Endothelial cell of umbilical vein (primary cell): ENCODE results near the gene SPDYE17.
"Not testable (repeated sequence)": the region's sequence is repeated elsewhere in the genome, so short reads cannot be mapped to it uniquely, and the experiment has no call there.

ENCODE experiments used
- EZH2 ChIP-seq: IDR thresholded peaks from 2 replicates; pipeline ENCODE4 v1.6.1; 2012; ENCODE audit warnings: borderline replicate concordance, low read depth, mild to moderate bottlenecking, moderate library complexity, low read length, inconsistent platforms; ENCODE audit not compliant: severe bottlenecking
- JUN ChIP-seq: IDR thresholded peaks from 2 replicates; pipeline ENCODE4 v1.6.1; 2011; ENCODE audit warnings: borderline replicate concordance, low read depth; ENCODE audit not compliant: insufficient read length, insufficient read depth
- MAX ChIP-seq: IDR thresholded peaks from 2 replicates; pipeline ENCODE4 v1.6.1; 2011; ENCODE audit not compliant: insufficient read depth, insufficient read length
- MYC ChIP-seq: IDR thresholded peaks from one replicate; pipeline ENCODE4 v1.6.1; 2011; ENCODE audit warnings: mild to moderate bottlenecking, low read depth, low read length
- POLR2A ChIP-seq: IDR thresholded peaks from 2 replicates; pipeline ENCODE4 v1.6.1; 2012; ENCODE audit warnings: low read depth, mild to moderate bottlenecking, control low read depth, low read length
- POLR2AphosphoS5 ChIP-seq: IDR thresholded peaks from 2 replicates; pipeline ENCODE4 v1.6.1; 2012; ENCODE audit warnings: low read depth, mild to moderate bottlenecking, control low read depth, low read length, moderate library complexity; ENCODE audit not compliant: insufficient read depth
- TF ChIP-seq, protein P1 (sequence below), 2 donors: IDR thresholded peaks; 1 replicate in 1 of 2; 2 replicates in 1 of 2; pipeline ENCODE4 v1.5.1; 2011; ENCODE audit warnings: low read length in 2 of 2, mild to moderate bottlenecking in 2 of 2, moderate library complexity in 2 of 2, control low read depth in 1 of 2, inconsistent platforms in 1 of 2, low read depth in 1 of 2; ENCODE audit not compliant: insufficient read depth in 1 of 2; ENCODE audit errors: extremely low read depth in 1 of 2

GRCh38 chr7:76974336-76974735 is 57.8 kb downstream of the SPDYE17 start:
- TF ChIP-seq, protein P1, sequence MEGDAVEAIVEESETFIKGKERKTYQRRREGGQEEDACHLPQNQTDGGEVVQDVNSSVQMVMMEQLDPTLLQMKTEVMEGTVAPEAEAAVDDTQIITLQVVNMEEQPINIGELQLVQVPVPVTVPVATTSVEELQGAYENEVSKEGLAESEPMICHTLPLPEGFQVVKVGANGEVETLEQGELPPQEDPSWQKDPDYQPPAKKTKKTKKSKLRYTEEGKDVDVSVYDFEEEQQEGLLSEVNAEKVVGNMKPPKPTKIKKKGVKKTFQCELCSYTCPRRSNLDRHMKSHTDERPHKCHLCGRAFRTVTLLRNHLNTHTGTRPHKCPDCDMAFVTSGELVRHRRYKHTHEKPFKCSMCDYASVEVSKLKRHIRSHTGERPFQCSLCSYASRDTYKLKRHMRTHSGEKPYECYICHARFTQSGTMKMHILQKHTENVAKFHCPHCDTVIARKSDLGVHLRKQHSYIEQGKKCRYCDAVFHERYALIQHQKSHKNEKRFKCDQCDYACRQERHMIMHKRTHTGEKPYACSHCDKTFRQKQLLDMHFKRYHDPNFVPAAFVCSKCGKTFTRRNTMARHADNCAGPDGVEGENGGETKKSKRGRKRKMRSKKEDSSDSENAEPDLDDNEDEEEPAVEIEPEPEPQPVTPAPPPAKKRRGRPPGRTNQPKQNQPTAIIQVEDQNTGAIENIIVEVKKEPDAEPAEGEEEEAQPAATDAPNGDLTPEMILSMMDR (IDR thresholded peaks at IDR 0.05; ENCODE audit: extremely low read depth in 1 of 2, insufficient read depth in 1 of 2, low read depth in 1 of 2, low read length in 2 of 2) = not testable (repeated sequence)
- not testable (repeated sequence) for TF ChIP-seq EZH2, JUN, POLR2A, MAX, POLR2AphosphoS5, MYC
